HuH-7 (cell line): ENCODE data around the gene ZFYVE21.

Source experiments
- DNase-seq: peaks from one replicate; pipeline ENCODE4 v3.0.0; 2011; ENCODE audit warnings: low spot score

ZFYVE21 gene

DNA sequence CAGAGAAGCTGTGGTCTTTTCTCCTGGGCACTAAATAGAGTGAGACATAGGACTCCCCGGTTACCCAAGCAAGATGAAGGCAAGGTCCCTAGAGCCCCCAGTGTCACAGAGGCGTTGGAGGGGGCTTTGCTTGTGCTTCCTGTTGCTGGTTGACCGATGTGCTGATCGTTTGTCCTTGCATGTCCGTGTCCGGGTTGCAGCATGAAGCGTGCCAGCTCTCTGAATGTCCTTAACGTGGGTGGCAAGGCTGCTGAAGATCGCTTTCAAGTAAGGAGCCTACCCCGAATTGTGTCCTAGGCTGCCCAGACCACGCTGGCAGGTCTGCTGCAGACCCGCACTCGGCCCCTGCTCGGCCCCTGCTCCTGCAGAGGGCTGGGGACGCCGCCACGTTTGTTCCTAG, 23.5 kb upstream of the ZFYVE21 start:
- no peak for DNase-seq

DNA sequence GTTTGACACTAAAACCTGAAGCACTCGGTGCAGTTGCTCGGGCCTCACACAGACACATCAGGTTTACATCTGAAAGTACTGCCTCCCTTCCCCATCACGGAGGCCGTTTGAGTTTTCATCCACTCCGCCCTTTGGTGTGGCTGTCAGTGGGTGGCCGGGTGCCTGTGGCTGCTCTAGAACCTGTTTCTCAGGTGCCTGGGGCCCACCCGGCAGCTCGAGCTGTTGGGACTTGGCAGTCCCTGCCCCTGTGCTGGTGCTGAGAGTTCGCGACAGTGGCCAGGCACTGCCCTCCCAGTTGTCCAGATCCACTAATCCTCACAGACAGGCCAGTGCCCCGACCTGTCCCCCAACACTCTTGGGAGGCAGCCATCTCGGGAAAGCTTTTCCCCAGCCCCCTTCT, 22.7 kb upstream of the ZFYVE21 start:
- DNase-seq, result no peak

DNA sequence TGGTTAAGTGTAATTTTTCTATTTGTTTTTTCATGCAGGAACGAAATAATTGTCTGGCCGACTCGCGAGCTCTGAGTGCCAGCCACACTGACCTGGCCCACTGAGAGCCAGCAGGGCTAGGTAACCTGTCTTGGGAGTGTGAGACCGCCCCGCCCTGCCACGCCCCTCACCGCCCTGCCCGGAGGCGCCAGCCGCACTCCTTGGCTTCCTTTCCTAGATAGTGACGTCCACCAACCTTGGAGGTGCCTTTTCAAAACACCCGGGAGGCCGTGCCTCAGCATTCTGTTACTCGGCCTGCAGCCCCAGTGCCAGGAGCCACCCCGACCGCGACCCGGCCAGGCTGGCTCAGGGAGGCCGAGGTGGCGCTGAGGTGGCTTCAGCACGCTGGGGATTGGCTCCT, 22.1 kb upstream of the ZFYVE21 start:
- no peak for DNase-seq

DNA sequence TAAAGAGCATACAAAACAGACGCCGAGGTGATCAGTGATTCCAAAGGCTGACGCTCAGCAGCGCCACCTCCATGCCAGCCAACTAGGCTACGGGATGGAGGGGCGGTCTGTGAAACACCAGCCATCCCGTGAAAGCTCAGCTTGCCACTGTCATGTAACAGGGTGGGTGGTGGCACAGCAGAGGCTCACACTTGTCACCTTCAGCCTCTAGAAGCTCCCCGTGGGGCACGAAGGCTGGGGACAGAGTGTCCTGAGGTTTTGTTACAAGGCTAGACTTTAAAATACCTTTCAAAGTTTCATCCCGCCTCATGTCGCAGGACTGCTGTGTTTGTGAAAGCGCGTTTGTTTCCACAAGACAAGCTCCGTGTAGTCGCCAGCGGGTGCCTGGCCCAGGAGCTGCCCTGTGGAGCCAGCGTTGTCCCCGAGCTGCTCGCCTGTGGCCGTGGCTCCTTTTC, 21.0 kb upstream of the ZFYVE21 start:
- DNase-seq, result no peak

DNA sequence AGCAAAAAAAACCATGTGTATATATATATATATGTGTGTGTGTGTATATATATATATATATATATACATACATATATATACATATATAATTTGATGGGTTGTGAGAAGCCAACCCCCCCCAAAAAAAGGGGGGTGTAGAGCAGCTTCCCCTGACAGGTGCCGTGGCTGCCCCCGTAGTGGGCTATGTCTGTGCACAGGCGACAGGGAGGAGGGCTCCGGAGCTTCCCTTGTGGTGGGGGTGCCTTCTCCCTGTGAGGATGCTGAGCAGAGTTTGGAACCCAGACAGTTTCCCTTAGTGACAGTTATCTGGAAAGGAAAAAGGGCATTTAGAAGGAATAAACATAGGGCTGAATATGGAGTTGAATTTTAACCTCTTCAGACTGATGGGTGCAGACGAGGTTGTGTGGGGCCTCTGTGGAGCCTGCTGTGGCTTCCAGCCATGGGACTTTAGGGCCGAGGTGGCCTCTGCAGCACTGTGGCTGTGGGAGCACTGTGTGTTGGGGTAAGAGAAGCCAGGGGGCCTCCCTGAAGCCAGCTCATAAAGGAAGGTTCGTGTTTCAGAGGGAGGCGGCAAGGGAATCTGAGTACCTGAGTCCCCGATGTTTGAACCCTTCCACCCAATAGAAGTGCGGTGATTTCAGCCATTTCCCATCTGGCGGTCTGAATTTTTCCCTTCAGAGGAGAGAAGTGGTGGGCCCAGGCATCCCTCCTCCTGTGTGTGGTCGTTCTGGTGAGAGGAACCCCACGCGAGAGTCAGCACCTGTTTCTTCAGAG, 20.1 kb upstream of the ZFYVE21 start:
- no peak for DNase-seq

DNA sequence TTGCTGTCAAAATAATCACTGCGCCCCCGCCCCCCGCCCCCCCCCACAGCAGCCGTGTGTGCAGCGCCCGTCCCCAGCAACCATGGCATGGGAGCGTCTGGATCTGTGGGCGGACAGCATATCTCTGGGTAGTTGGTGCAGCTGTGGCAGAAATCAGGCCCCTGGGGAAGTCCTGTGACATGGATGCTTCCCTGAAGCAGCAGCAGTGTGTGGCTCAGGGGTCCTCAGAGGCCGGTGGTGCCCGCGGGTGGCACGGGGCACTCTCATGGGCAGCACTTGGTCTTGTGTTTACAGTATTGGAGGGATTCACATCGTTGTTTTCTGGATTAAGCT, 19.6 kb upstream of the ZFYVE21 start:
- DNase-seq, result no peak

DNA sequence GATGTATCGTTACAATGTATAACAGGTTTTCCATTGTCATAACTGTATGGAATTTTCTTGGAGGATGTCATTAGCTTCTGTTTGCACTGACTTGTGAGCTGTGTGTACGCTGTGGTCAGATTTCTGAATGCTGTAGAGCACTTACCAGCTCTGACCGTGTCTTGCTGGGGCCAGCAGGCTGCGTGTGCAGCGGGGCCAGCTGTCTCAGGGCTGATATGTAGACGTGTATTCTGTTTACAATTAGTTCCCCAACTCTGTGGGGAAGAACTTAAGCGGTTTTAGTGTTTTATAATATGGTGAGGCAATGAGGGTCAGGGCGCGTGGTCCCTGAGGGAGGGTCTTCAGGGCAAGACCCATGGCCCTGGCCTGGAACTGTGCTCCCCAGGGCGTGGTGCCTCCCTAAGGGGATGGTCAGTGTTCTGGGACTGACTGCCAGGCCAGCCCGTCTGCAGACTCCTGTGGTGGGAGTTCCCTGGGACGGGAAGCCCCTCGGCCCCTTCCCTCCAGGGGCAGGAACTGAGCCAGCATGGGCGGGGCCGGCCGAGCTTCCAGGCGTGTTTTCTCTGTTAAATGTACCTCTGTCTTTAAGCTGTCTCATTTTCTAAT, 19.0 kb upstream of the ZFYVE21 start:
- no peak for DNase-seq

DNA sequence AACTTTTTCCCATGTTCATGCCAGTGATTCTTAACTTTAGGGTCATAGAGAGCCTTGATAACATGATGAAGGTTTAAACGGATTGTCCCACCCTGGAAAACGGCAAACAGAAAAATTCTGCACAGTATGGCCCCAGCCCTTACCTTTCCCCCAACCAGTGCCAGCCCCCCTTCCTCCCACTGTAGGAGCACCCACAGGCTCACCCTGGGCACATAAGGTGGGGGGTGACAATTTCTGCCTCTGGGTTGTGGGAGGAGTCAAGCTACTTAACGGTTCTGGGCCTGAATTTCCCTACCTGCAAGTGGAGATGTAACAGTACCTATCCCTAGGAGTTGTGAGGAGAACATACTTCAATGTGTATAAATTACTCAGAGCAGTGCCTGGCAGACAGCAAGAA, 18.4 kb upstream of the ZFYVE21 start:
- no peak for DNase-seq

DNA sequence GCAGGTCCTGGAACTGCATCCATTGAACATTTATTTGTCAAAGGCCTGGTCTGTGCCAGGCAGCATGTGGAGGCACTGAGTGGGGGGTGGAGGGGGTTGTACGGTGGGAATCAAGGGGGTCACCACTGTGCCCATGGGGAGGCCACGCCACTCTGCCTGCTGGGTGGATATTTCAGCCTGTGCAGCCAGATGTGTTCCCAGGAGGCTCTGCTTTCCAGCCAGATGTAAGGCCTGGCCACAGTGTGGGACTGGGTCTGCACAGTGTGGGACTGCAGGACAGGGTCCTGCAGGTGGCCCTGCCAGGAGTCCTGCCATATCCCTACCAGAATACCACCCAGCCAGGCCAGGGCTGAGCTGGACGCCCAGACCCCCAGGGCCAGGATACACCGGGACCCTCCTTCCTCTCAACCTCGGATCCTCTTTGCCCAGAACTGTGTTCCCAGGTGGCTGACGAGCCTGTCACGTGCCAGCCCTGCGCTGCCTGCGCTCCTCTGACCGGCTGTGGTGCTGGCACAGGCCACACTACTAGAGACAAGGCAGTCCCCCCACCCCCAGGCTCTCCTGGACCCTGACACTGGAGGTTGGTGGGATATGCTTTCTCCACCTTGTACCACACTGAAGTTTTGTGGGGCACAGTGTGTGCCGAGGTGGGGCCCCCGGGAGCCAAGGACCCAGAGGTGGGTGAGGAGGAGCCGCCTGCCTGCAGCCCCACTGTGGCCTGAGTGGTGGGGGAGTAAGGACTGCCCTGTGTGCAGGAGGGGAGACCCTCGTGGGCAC, 17.8 kb upstream of the ZFYVE21 start:
- DNase-seq, result no peak

DNA sequence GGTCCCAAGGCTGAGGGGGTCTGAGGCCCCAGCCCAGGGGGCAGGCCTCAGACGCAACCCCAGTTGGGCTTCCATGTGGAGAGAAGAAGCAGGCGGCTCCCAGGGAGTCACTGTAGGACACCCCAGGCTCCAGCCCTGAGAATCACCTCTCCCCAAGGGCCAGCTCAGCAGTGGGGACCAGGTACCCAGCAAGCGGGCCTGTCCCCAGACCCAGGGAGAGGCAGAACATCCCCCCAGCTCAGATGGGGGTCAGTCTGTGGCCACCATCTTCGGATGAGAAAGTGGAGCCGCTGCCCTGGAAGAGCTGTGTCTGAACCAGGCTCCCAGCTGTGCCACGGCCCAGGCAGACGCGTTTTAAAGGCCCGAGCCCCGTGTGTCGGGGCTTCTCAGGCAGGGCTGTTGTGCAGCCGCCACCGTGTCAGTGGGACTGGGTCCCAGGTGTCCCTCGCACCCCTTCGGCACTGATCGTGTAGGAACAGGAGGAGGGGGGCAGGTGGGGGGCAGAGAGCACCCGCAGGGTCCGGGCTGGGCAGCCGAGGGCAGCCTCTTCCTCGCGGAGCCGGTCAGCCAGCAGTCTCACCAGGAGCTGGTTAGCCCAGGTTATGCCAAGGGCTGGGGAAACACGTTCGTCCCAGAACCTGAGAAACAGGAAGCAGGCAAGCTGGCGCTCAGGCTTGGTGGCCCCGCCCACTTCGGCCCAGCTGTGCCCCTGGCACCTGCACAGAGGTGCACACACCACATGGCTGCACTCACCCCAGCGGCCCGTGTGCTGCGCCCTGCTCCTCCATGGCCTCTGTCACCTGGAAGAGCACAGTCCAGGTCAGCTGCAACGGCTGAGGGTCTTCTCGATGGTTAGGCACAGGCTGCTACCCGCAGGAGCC, 17.0 kb upstream of the ZFYVE21 start:
- no peak for DNase-seq

DNA sequence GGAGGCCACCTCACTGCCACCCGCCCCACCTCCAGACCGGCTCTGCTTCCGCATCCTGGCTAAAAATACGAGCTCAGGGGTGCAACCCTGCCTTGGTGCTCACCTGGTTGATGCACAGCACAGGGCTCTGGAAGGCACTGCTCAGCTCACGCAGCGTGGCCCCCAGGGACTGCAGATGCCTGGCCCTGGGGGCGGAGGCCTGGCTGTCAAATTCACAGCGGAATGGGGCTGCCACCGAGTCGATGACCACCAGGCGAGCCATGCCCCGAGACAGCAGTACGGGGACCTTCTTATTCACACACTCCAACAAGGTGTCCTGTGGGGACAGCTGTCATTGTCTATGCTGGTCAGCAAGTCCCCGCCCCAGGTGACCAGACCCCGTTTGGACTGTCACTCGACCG, 16.3 kb upstream of the ZFYVE21 start:
- no peak for DNase-seq

DNA sequence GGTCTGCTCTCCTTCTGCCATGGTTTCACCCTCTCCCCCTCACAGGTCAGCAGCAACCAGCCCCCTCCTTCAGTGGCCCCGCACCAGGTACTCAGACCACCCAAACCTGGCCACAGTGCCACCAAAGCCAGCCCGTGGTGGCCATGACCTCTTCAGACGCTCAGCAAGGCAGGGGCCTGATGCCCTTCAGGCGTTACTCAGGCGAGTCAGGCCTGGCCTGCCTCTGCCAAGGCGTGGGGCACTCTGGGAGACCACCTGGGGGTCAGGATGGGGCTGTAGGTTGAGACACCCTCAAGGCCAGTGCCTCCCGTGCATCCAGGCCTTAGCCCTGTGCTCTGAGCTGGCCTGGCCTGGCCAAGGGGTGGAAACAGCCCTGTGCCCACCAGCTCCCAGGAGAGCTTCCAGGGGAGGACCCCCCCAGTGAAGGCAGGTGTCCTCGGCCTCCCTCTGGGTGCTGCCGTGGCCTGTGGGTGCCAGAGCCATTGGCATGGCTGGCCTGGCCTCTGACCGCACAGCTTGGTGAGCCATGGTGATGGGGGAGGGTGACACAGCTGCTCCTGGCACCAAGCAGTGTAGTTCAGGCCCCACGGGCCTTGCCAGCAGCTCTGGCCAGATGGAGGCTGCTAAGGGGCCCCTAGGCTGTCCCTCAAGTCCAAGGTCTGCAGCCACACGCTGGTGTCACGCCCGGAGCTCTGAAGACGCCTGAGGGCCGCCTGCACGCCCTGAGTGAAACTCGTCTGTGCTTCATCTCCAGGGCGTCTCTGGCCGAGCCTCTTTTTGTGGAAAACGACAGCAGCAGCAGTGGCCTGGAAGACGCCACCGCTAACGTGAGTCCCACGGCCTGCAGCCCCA, 15.5 kb upstream of the ZFYVE21 start:
- DNase-seq, result no peak

DNA sequence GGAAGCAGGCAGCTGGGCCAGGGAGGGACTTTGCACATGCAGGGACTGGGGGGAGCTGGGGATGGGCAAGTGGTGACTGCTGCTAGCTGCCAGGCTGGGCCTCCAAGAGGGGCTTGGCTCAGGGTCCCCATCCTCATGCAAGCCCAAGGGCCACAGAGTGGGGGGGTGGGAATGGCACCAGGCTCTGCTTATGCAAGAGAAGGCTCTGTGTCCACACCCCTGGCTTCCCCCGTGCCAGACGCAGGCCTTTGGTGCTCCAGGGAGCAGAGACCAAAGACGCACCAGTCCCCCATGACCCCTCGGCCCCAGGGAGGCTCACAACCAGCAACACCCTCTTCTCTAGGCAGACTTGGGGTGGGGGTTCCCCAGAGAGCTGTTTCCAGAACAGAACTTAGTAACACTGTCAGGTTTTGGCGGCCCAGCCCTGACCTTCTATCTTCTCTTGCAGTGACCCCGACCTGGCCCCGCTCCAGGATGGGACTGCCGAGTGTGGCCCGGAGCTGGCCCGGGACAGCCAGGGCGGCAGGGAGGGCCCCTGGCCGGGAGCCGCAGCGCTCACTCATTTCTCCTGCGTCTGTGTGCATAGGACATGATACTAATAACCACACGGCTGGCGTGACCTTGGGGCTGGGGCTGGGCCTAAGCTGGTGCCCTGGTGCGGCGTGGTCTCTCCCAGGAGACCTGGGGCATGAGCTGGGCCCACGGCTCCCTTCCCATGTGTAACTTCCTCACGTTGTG, 14.7 kb upstream of the ZFYVE21 start:
- no peak for DNase-seq

DNA sequence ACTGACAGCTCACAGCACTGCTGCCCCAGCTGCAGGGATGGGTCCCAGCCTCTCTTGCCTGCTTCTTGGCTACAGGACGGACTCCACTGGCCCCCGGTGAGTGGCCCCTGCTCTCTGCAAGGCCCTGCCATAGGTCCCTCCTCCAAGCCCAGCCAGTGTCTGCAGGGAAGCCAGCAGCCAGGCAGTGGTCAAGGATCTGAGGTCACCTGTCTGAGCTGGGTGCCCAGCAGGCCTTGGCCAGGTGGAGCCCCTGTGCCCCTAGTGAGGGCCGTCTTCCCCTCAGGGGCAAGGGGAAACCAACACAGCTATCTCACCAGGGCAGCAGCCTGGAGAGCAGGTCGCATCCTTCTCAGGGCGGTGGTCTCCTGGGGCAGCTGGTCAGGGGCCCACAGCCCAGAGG, 13.5 kb upstream of the ZFYVE21 start:
- no peak for DNase-seq

DNA sequence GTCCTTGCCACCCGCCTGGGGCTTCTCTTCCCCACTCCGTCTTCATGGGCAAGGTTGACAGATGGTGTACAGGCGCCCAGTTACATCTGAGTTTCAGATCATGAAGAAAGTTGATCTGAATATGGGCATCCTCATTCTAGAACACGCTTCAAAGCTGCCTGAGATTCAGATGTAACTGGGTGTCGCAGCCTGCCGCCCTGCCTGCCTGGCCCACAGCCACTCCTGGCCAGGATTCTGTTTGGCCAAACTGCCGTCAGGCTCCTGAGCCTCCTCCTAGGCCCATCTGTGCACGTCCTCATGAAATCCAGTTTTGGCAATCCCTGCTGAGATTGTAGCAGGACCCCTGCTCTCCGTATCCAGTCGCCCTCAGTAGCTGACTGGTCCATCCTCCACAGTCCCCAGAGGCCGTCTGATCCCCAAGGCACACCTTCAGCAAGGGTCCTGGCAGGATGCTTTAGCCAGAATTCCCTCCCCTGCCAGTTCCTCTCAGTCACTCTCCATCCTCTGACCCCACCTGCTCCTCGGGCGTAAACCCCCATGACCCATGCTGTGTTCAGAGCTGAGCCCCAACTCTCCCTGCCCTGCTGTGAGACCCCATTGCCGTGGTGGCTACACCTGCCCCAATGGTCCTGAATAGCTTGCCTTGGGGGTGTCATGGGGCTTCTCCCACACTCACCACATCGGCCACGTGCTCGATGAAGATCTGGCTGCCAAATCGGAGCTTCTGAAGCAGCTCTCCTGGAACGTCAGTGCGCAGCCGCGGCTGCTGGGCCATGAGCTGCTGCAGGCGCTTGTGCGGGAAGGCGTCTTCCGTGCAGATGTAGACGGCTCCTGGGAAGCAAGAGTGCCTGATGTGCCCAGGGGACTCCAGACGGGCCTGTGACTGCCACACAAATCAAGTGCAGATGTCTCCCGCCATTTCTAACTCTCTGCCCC, 12.8 kb upstream of the ZFYVE21 start:
- no peak for DNase-seq

DNA sequence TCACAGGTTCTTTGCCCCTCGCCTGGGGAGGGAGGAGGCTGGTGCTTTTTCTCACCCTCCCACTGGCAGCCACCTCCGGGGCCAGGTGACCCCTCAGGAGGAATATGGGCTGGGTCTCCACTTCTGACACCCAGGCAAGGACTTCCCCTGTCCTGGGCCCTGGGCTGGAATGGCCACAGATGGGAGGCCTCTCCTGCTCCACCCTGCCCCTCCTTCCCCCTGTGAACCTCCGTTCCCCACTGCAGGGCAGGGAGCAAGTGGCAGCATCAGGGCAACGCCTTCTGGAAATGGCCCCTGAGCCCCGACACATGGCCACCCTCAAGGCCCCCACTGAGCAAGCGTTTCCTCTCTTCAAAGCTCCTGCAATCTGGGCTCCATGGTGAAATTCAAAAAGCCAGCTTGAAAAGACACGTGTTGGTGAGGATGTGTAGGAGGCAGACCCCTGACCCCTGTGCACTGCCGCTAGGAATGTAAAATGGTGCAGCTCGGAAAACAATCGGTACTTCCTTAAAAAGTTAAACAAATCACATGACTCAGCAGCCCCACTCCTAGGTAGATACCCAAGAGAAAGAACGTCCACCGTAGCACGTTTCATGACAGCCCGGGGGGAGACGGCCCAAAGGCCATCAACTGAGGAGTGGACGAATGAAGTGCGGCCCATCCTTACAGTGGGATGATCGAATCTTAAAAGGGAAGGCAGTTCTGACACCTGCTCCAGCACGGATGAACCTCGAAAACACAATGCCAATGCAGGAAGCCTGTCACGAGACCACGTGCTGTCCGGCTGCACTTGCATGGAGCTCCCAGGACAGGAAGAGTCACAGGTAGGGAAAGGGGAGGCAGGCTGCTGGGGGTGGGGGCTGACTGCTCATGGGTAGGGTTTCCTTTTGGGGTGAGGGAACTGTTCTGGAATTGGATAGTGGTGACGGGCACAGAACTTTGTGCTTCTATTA, 11.9 kb upstream of the ZFYVE21 start:
- no peak for DNase-seq

DNA sequence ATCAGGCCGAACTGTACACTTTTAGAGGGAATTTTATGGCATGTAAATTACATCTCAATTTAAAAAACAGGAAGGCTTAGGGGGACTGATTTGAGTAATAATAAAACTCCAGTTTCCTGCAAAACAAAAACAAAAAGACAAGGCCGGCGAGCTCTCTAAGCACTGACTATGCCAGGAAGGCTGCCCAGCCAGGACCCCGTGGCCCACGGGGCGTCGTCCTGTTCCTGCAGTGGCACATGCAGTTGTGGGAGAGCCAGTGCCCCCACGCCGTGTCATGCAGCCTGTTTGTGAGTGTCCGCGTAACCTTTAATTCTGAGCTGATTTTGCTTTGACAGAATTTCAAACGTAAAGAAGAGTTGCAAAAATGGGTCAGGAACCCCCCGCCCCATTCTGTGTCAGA, 10.9 kb upstream of the ZFYVE21 start:
- DNase-seq, result no peak

DNA sequence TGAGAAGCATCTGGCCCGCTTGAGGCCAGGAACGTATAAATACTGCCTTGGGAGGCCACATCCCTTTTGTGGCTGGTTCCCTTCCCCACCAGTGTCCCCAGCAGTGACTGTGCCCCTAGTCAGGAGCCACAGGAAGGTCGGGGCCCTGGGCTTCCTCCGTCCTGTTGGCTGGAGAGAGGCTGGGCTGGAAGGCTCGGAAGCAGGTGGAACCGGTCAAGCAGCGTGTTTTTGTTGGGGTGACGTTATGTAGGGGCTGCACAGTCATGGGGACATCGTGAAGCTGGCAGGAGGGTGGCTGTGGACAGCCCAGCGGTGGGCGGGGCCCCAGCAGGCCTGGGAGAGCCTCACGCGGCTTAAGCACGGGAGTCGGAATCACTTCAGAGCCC, 10.5 kb upstream of the ZFYVE21 start:
- DNase-seq, result no peak
